Measurements from ENCODE around the gene ORC3. TPM values are rescaled to one million over a fixed set of nuclear protein-coding genes. Genes with fewer than 3 reads are reported as not detected.
"Not testable (repeated sequence)": the region's sequence is repeated elsewhere in the genome, so short reads cannot be mapped to it uniquely, and the experiment has no call there.

Gene ORC3
- total RNA-seq, 2 experiments from 2014 or later = 33.8 to 36.1 TPM

- intact Hi-C loops (cut with micrococcal nuclease) = loop anchor here (1.0 to 2.0 kb wide), 10 partner anchors 30 to 1378 kb away; partner anchors contain the start of genes ORC3, PNRC1, RNGTT and SLC35A1
- peaks cover 14% of the 10 kb centered on the region for H3K36me3 Mint-ChIP-seq (ENCODE audit: low read depth)
- peaks cover 36% of the 10 kb centered on the region for H3K4me1 Mint-ChIP-seq (ENCODE audit: low read depth)
- DNase-seq = no peak
- peak overlapping the region; percentile 86 for H3K4me3 Mint-ChIP-seq
- no peaks in the 10 kb centered on the region for H3K27me3 Mint-ChIP-seq (ENCODE audit: low read depth)
- peak overlapping the region; percentile 89 for H3K27ac Mint-ChIP-seq
- CTCF ChIA-PET = interaction anchor here (1.4 kb wide), 1 partner anchor 17 kb away, joined by 3 read pairs; no protein-coding TSS in a partner anchor
- no peaks in the 10 kb centered on the region for H3K9me3 Mint-ChIP-seq
Observed at GRCh38 chr6:87702589-87702945, 112.6 kb downstream of the ORC3 start.

DNA sequence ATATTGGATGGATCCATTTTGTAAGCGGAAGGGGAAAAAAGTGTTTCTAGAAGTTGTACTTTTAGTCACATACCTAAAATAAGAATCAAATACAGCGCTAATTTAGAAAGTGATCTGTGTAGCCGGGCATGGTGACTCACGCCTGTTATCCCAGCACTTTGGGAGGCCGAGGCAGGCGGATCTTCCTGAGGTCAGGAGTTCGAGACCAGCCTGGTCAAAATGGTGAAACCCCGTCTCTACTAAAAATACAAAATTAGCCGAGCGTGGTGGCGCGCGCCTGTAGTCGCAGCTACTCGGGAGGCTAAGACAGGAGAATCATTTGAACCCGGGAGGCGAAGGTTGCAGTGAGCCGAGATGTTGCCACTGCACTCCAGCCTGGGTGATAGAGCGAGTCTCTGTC is 113.1 kb downstream of the ORC3 start:
- not testable (repeated sequence) for H3K9me3 Mint-ChIP-seq; DNase-seq; H3K27me3 Mint-ChIP-seq (ENCODE audit: low read depth)
- H3K4me3 Mint-ChIP-seq = peak overlapping the region; percentile 86
- peak overlapping the region; percentile 89 for H3K27ac Mint-ChIP-seq
- CTCF ChIA-PET = interaction anchor here (1.4 kb wide), 1 partner anchor 18 kb away, joined by 3 read pairs; no protein-coding TSS in a partner anchor
- H3K4me1 Mint-ChIP-seq (ENCODE audit: low read depth) = peaks cover 31% of the 10 kb centered on the region
- peaks cover 11% of the 10 kb centered on the region for H3K36me3 Mint-ChIP-seq (ENCODE audit: low read depth)
- intact Hi-C loops (cut with micrococcal nuclease) = loop anchor here (2.0 kb wide), 3 partner anchors 380 to 1378 kb away; partner anchors contain the start of genes PNRC1, RNGTT and SMIM8

- CTCF ChIA-PET = interaction anchor here (1.2 kb wide), 1 partner anchor 14 kb away, joined by 3 read pairs; no protein-coding TSS in a partner anchor
- H3K9me3 Mint-ChIP-seq = no peaks in the 10 kb centered on the region
- intact Hi-C loops (cut with micrococcal nuclease) = loop anchor here (1.0 kb wide), 1 partner anchor 33 kb away; no protein-coding TSS in a partner anchor
Observed at GRCh38 chr6:87705070-87705691, 115.2 kb downstream of the ORC3 start.

GRCh38 chr6:87706187-87706966 is 116.4 kb downstream of the ORC3 start:
- H3K27ac Mint-ChIP-seq = no peak overlapping the region
- intact Hi-C loops (cut with micrococcal nuclease) = no loop called here
- no peak overlapping the region for H3K4me3 Mint-ChIP-seq
- H3K9me3 Mint-ChIP-seq = no peaks in the 10 kb centered on the region
- no peak for DNase-seq
- peaks cover 16% of the 10 kb centered on the region for H3K4me1 Mint-ChIP-seq (ENCODE audit: low read depth)
- H3K36me3 Mint-ChIP-seq (ENCODE audit: low read depth) = no peaks in the 10 kb centered on the region
- CTCF ChIA-PET = interaction anchor here (1.2 kb wide), 1 partner anchor 13 kb away, joined by 3 read pairs; no protein-coding TSS in a partner anchor
- H3K27me3 Mint-ChIP-seq (ENCODE audit: low read depth) = no peaks in the 10 kb centered on the region

More at GRCh38 chr6:87705070-87705691, 115.2 kb downstream of the ORC3 start:
- Mint-ChIP-seq H3K27me3 (ENCODE audit: low read depth) (no peaks in the 10 kb centered on the region), H3K4me1 (ENCODE audit: low read depth) (peaks cover 16% of the 10 kb centered on the region), H3K36me3 (ENCODE audit: low read depth) (peaks cover 8% of the 10 kb centered on the region), H3K4me3 (no peak overlapping the region), H3K27ac (no peak overlapping the region)
- DNase-seq = peak; percentile 74

GRCh38 chr6:87708581-87709427 is 118.9 kb downstream of the ORC3 start:
- intact Hi-C loops (cut with micrococcal nuclease); H3K27me3 Mint-ChIP-seq (ENCODE audit: low read depth): not testable (repeated sequence)

GRCh38 chr6:87710090-87710489 is 120.2 kb downstream of the ORC3 start:
- Mint-ChIP-seq H3K27ac (no peak overlapping the region), H3K4me1 (ENCODE audit: low read depth) (peaks cover 10% of the 10 kb centered on the region), H3K9me3 (no peaks in the 10 kb centered on the region), H3K27me3 (ENCODE audit: low read depth) (no peaks in the 10 kb centered on the region), H3K4me3 (no peak overlapping the region), H3K36me3 (ENCODE audit: low read depth) (no peaks in the 10 kb centered on the region)
- CTCF ChIA-PET = no interaction called here
- intact Hi-C loops (cut with micrococcal nuclease) = no loop called here
- DNase-seq = no peak

More at GRCh38 chr6:87708581-87709427, 118.9 kb downstream of the ORC3 start:
- H3K4me3 Mint-ChIP-seq; H3K36me3 Mint-ChIP-seq (ENCODE audit: low read depth); H3K4me1 Mint-ChIP-seq (ENCODE audit: low read depth); CTCF ChIA-PET; H3K27ac Mint-ChIP-seq; H3K9me3 Mint-ChIP-seq; DNase-seq: not testable (repeated sequence)

- H3K4me1 Mint-ChIP-seq (ENCODE audit: low read depth); H3K36me3 Mint-ChIP-seq (ENCODE audit: low read depth); H3K27me3 Mint-ChIP-seq (ENCODE audit: low read depth); H3K27ac Mint-ChIP-seq; intact Hi-C loops (cut with micrococcal nuclease); H3K4me3 Mint-ChIP-seq; CTCF ChIA-PET; DNase-seq; H3K9me3 Mint-ChIP-seq: not testable (repeated sequence)
Observed at GRCh38 chr6:87712713-87713112, 122.8 kb downstream of the ORC3 start.

DNA sequence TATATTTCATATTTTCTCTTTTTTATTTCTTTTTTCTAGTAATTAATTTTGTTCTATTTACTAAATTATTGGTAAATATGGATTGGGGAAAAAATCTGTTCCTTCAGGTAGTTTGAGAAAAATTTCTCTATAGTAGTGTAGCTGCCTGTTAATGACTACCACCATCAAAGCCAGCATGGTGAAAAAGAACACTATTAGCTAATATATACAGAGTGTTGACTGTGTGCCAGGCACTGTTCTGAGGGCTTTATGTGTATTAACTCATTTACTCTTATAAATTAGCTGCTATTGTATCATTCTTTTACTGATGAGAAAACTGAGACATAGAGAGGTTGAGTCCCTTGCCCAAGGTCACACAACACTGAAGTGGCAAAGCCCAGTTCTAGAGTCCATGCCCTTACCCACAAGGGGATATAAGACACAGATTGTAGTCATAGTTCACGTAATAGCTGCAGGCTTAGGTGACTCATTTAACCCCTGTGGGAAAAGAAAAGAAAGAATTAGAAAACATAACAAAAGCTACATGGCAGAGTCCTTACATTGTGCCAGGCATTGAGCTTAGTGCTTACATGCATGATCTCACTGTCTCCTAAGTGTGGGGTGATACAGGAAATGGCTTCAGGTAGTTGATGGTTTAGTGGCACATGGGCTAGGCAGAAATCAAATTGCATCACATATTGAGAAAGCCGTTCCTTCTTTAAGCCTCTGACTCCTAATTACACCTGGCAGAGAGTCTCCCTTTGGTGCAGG is 124.3 kb downstream of the ORC3 start:
- intact Hi-C loops (cut with micrococcal nuclease) = loop anchor here (1.0 kb wide), 2 partner anchors 11 to 18 kb away; no protein-coding TSS in a partner anchor
- Mint-ChIP-seq H3K4me3 (no peak overlapping the region), H3K27me3 (ENCODE audit: low read depth) (no peaks in the 10 kb centered on the region), H3K4me1 (ENCODE audit: low read depth) (peaks cover 5% of the 10 kb centered on the region), H3K9me3 (no peaks in the 10 kb centered on the region), H3K27ac (no peak overlapping the region), H3K36me3 (ENCODE audit: low read depth) (no peaks in the 10 kb centered on the region)
- CTCF ChIA-PET = interaction anchor here (0.8 to 1.4 kb wide), 2 partner anchors 10 to 540 kb away, joined by 3 read pairs; no protein-coding TSS in a partner anchor
- DNase-seq = peak; percentile 12

Other genes starting within 250 kb of the ORC3 start
- gene C6orf163, start 245.3 kb upstream of the ORC3 start, total RNA-seq = 1 to 10 TPM in 1 of 2 experiments, under 1 TPM in 1; 0.29 to 1.1 TPM
- gene CFAP206, start 182.2 kb upstream of the ORC3 start, total RNA-seq = not detected
- gene SLC35A1, start 117.2 kb upstream of the ORC3 start, total RNA-seq = 1 to 10 TPM; 6.7 to 6.8 TPM
- gene RARS2, start 148 bp upstream of the ORC3 start, total RNA-seq = 10 to 100 TPM; 15.9 to 17.4 TPM
- gene AKIRIN2, start 112.1 kb downstream of the ORC3 start, total RNA-seq = 10 to 100 TPM; 47.6 to 49.8 TPM

Data from activated naive CD4-positive, alpha-beta T cell treated with anti-CD3 and anti-CD28 coated beads for 36 hours (primary cell).